ENCODE measurements around the gene PPP6R2. TPM values are rescaled to one million over a fixed set of nuclear protein-coding genes. Genes with fewer than 3 reads are reported as not detected.

PPP6R2 gene
- total and polyA plus RNA-seq, 12 donors: 34.7 to 51.5 (median 37.7) TPM

DNA sequence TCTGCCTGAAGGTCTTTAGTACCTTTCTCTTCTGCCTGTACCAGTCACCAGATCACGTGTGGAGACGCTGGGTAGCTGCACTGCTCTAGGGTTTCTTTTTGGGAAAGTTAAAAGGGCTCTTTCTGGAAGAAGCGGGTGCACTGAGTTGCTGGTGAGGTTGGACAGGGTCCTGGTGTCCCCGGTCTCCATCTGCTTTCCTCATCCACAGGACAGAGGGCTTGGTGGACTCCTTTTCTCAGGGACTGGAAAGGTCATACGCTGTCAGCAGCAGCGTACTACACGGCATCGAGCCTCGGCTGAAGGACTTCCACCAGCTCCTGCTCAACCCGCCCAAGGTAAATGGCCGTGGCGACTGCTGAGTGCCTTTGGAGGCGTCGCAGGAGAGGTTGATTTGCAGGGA is 78.9 kb downstream of the PPP6R2 start:
- Histone ChIP-seq H3K9me3 (no peaks in the 10 kb centered on the region), H3K36me3 (peaks cover 0 to 98% (median 61%) of the 10 kb centered on the region in 9 donors), H3K4me3 (no peak overlapping the region), H3K27me3 (no peaks in the 10 kb centered on the region), H3K27ac (no peak overlapping the region), H3K4me1 (peaks cover 0 to 3% (median 0%) of the 10 kb centered on the region in 9 donors)
- ATAC-seq (no peak), DNase-seq (no peak)
- intact Hi-C loops (cut with DNase I): no loop called here
- WGBS, 2 donors: 95% methylated on average over 14 of the region's 14 CpGs
- TF ChIP-seq, protein P1, sequence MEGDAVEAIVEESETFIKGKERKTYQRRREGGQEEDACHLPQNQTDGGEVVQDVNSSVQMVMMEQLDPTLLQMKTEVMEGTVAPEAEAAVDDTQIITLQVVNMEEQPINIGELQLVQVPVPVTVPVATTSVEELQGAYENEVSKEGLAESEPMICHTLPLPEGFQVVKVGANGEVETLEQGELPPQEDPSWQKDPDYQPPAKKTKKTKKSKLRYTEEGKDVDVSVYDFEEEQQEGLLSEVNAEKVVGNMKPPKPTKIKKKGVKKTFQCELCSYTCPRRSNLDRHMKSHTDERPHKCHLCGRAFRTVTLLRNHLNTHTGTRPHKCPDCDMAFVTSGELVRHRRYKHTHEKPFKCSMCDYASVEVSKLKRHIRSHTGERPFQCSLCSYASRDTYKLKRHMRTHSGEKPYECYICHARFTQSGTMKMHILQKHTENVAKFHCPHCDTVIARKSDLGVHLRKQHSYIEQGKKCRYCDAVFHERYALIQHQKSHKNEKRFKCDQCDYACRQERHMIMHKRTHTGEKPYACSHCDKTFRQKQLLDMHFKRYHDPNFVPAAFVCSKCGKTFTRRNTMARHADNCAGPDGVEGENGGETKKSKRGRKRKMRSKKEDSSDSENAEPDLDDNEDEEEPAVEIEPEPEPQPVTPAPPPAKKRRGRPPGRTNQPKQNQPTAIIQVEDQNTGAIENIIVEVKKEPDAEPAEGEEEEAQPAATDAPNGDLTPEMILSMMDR (IDR thresholded peaks at IDR 0.05): no peak

DNA sequence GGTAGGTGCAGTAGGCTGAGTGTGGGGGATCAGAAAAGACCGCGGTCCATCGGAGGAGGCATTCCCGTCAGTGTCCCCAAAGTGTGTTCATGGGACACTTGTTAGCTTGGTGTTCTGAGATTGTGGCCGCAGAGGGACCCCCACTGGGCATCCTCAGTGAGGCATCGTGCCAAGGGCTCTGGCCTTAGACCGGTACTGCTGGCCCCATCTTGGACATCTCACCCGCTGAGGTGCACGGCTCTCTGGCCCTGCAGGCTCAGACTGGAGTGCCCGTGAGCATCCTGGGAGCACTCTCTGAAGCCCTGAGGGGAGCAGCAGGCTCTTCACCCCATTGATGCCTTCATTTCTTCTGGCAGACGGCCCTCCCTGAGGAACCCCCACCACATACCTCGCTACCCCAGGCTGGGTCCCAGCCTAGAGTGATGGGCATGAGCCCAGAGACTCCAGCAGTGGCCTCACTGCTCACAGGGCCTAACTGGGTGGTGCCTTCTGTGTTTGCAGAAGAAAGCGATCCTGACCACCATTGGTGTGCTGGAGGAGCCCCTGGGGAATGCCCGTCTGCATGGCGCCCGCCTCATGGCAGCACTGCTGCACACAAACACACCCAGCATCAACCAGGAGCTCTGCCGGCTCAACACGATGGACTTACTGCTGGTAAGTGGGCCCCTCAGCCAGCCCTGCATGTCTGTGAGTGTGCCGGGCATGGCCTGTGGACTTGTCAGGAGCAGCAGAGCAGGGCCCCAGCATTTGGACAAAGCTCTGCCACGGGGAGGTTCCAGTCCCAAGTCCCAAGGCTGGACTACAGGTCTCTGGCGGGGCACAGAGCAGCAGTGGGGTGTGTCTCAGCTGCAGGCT is 80.1 kb downstream of the PPP6R2 start:
- DNase-seq (no peak), ATAC-seq (no peak)
- Histone ChIP-seq H3K4me1 (no peaks in the 10 kb centered on the region), H3K4me3 (no peak overlapping the region), H3K36me3 (peaks cover 0 to 98% (median 58%) of the 10 kb centered on the region in 9 donors), H3K27ac (no peak overlapping the region), H3K9me3 (peaks cover 0 to under 1% (median 0%) of the 10 kb centered on the region in 11 donors), H3K27me3 (no peaks in the 10 kb centered on the region)
- WGBS, 2 donors: 93 to 96% methylated on average over 21 of the region's 21 CpGs
- TF ChIP-seq, protein P1 (IDR thresholded peaks at IDR 0.05): no peak
- intact Hi-C loops (cut with DNase I): no loop called here

DNA sequence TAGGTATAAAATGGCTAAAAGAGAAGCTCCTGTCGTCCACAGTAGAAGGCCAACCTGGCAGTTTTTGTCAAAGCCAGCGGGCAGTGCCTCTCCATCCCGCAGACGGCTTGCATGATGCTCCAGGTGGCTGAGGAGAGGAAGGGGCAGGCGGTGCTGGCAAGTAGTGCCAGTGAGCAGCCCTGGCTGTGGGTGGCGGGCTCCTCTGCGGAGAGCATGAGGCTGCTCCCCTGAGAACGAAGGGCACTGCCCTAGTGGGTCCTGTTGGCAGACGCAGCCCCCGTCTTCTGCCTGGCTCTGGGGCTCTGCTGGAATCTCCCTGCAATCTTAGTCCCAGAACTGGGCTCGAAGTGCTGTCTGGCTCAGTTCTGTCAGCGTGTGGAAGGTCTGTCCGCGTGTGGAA is 80.8 kb downstream of the PPP6R2 start:
- no peak overlapping the region for H3K27ac ChIP-seq
- H3K9me3 ChIP-seq: peaks cover 0 to 7% (median 0%) of the 10 kb centered on the region in 11 donors
- ATAC-seq (no peak), DNase-seq (no peak)
- no peak overlapping the region for H3K4me3 ChIP-seq
- WGBS, 2 donors: 97% methylated on average over 14 of the region's 14 CpGs
- intact Hi-C loops (cut with DNase I): no loop called here
- TF ChIP-seq, protein P1 (IDR thresholded peaks at IDR 0.05): no peak
- peaks cover 0 to 98% (median 58%) of the 10 kb centered on the region in 9 donors for H3K36me3 ChIP-seq
- no peaks in the 10 kb centered on the region for H3K4me1 ChIP-seq
- no peaks in the 10 kb centered on the region for H3K27me3 ChIP-seq

DNA sequence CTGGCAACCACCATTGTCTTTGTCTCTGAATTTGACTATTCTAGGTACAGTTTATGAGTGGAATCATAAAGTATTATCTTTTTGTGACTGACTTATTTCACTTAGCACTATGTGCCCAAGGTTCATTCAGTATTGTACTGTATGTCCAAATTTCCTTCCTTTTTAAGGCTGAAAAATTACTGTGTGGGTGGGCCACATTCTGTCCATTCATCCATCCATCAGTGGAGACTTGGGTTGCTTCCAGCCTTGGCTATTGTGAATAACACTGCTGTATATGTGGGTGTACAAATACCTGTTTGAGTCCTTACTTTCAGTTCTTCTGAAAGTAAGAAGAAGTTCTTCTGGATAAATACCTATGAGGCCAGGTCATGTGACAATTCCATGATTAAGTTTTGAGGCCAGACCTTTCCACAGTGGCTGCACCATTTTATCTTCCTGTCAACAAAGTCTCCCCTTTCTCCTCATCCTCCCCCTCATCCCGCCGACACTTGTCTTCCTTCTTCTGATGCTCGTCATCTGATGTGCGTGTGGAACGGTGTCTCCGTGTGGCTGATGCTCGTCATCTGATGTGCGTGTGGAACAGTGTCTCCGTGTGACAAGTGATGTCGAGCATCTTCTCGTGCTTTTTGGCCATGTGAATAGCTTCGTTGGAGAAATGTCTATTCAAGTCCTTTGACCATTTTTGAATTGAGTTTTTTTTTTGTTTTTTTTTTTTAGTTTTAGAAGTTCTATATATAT is 82.2 kb downstream of the PPP6R2 start:
- Histone ChIP-seq H3K4me1 (no peaks in the 10 kb centered on the region), H3K27me3 (no peaks in the 10 kb centered on the region), H3K36me3 (peaks cover 0 to 98% (median 51%) of the 10 kb centered on the region in 9 donors), H3K9me3 (peaks cover 0 to 7% (median 0%) of the 10 kb centered on the region in 11 donors), H3K27ac (no peak overlapping the region), H3K4me3 (no peak overlapping the region)
- intact Hi-C loops (cut with DNase I): no loop called here
- no peak for ATAC-seq
- TF ChIP-seq, protein P1 (IDR thresholded peaks at IDR 0.05): no peak
- WGBS, 2 donors: 88 to 90% methylated on average over 12 of the region's 12 CpGs
- no peak for DNase-seq

Measured in heart right ventricle (tissue), 16 donors.